Activated naive CD8-positive, alpha-beta T cell treated with anti-CD3 and anti-CD28 coated beads, Interleukin-2, amount 10 ng/mL, durations not matched to agents 7 days and 5 days (primary cell): ENCODE results near the gene TCF7. TPM values are rescaled to one million over a fixed set of nuclear protein-coding genes. Genes with fewer than 3 reads are reported as not detected.
A peak's percentile ranks its signal among the peaks of the same experiment; 100 is the strongest.

ENCODE experiments used
- ATAC-seq: fragments of 150-1000 bp; cut with Tn5 transposase; one replicate; pipeline ENCODE4 v1.10.0; 2021; ENCODE audit warnings: low read depth, moderate library complexity
- POLR2A ChIA-PET: fragments of 350-600 bp; sonication (Branson Sonifier 250); formaldehyde crosslinking; loops from one replicate; lab custom pipeline; 2021; ENCODE audit warnings: antibody characterized with exemption; lab: Charles Lee
- DNase-seq: peaks from one replicate; pipeline ENCODE4 v3.0.0; 2021
- H3K27ac Mint-ChIP-seq: one replicate; pipeline ENCODE4 v1.8.0; 2022; ENCODE audit warnings: mild to moderate bottlenecking, mixed read lengths
- H3K27me3 Mint-ChIP-seq: one replicate; pipeline ENCODE4 v1.8.0; 2022; ENCODE audit warnings: mild to moderate bottlenecking, moderate library complexity, mixed read lengths
- H3K36me3 Mint-ChIP-seq: one replicate; pipeline ENCODE4 v1.8.0; 2021; ENCODE audit warnings: mild to moderate bottlenecking, mixed read lengths
- H3K4me1 Mint-ChIP-seq: one replicate; pipeline ENCODE4 v1.8.0; 2021; ENCODE audit warnings: mixed read lengths
- H3K4me3 Mint-ChIP-seq: one replicate; pipeline ENCODE4 v1.8.0; 2022; ENCODE audit warnings: mild to moderate bottlenecking, moderate library complexity, mixed read lengths
- H3K9me3 Mint-ChIP-seq: one replicate; pipeline ENCODE4 v1.8.0; 2021; ENCODE audit warnings: mixed read lengths
- total RNA-seq, 2 experiments: library from RNA; stranded (reverse); gene quantifications; one replicate each; pipeline ENCODE4 v1.2.3, GENCODE V29; 2021

TCF7 gene
- total RNA-seq, 2 experiments from 2014 or later: 283 to 315 TPM

DNA sequence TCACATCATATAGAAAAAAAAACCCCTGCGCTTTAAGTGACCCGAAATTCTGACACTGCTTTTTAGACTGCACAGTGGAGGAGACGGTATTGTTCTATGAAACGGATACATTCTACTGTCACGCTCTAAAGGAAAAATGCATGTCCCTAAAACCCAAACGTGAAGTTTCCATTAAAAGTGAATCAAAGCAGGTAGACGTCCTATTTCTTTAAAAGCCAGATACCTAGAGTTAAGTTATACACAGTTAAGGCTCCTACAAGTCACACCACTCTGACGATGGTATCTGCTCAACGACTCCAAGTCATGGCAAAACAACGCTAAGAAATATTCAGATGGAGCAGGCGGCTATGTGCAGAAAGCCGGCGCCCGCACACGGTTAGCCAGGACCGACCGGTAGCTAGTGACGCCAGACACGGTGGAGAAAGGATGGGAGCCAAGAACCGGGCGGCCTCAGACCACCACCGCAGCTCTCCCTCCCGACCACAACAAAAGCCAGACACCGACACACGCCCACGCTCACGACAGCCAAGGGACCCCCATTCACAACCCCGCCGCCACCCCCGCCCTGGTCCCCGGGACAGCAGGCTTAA lies 61.5 kb downstream of the TCF7 start:
- Mint-ChIP-seq H3K27ac (peak overlapping the region; percentile 94), H3K9me3 (no peaks in the 10 kb centered on the region), H3K27me3 (no peaks in the 10 kb centered on the region), H3K4me3 (peak overlapping the region; percentile 98), H3K36me3 (peaks cover 10% of the 10 kb centered on the region), H3K4me1 (peaks cover 18% of the 10 kb centered on the region)
- DNase-seq (no peak), ATAC-seq (peak; percentile 37)
- POLR2A ChIA-PET: interaction anchor here (0.6 to 2.8 kb wide), 30 partner anchors 9 to 670 kb away, joined by 3 to 48 read pairs (median 5); partner anchors contain the start of genes C5orf24, CAMLG, JADE2 and PPP2CA

DNA sequence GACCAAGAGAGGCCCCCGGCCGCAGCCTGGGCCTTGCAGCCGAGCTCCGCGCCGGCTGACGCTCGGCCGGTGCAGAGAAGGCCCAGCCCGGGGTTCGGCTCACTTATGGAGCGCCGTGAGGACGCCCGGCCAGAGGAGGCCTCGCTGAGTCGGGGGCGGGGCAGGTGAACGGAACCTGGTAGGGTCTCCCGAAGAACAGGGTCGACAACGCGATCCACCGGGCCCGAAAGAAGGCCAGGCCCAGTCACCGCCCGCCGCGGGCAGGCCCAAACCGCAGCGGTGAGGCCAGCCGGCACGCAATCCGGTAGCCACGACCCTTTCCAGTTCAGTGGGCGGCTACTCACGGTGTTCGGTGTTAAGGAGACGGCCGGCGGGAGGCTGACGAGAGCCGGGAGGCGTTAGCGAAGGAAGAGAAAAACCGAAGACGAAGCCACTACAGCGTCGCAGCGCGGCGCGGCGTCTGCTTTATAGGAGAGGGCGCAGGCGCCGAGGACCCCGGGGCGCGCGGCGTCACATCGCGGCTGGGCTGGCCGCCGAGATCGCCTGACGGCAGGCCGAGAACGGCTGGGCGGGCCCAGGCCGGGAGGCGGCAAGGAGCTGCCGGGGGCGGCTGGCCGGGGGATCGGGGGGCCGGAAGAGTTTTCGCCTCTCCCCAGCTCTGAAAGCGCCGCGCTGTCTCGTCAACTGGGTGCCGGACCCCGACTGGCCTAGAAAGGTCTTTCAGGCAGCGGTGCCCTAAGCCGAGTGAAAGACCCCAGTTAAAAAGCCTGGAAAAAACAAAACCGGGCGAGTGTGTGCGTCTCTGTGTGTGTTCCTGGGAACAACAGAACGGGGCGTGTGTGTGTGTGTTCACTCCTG lies 62.3 kb downstream of the TCF7 start, which contains the start of gene SKP1:
Gene SKP1 (minus strand): TSS at position 440 of the 858 bp plus-strand sequence. CDS start 2,928 bp downstream, outside the sequence.
- Mint-ChIP-seq H3K27me3 (no peaks in the 10 kb centered on the region), H3K4me1 (peaks cover 15% of the 10 kb centered on the region), H3K9me3 (no peaks in the 10 kb centered on the region), H3K36me3 (peaks cover 4% of the 10 kb centered on the region), H3K4me3 (peak within 1 kb of the TSS; percentile 98), H3K27ac (peak within 1 kb of the TSS; percentile 94)
- DNase-seq (peak; percentile 94), ATAC-seq (peak; percentile 81)
- POLR2A ChIA-PET: interaction anchor here (0.5 to 2.8 kb wide), 46 partner anchors 8 to 669 kb away, joined by 3 to 48 read pairs (median 4); partner anchors contain the start of genes C5orf24, CAMLG, JADE2 and PPP2CA

DNA sequence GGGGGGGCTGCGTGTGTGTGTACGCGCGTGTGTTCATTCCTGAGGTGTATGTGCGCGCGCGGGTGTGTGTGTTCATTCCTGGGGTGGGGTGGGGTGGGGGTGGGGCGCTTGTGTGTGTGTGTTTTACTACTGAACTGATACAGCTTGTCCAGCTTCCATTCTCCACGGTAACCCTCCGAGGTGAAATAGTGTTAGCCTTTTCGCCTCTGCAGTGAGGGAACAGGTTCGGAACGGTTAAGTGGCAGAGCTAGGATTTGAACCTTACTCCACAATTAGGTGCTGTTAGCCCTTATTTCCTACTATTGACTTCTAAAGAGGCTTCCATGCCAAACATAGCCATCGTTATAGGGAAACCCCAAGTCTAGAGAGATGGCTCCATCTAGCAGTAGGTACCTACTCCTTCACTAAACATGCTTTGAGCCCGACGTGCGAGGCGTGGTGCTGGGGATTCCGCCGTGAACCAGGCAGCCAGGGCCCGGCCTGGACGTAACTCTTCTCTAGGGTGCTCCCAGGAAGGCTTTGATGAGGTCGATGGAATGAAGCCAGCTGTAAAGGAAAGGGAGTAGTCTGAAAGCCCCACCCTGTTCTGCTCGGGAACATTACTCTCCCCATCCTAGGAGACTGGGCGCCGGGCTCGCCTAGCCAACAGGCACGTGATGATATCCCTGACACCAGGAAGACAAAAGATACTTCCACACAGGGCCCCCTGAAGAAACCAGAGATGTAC lies 63.1 kb downstream of the TCF7 start:
- DNase-seq (no peak), ATAC-seq (no peak)
- Mint-ChIP-seq H3K4me1 (peaks cover 11% of the 10 kb centered on the region), H3K27me3 (no peaks in the 10 kb centered on the region), H3K9me3 (no peaks in the 10 kb centered on the region), H3K27ac (peak overlapping the region; percentile 94), H3K36me3 (peaks cover 2% of the 10 kb centered on the region), H3K4me3 (peak overlapping the region; percentile 98)
- POLR2A ChIA-PET: interaction anchor here (0.5 to 2.8 kb wide), 34 partner anchors 10 to 561 kb away, joined by 3 to 48 read pairs (median 5); partner anchors contain the start of genes CAMLG, PPP2CA, SEC24A and UBE2B

DNA sequence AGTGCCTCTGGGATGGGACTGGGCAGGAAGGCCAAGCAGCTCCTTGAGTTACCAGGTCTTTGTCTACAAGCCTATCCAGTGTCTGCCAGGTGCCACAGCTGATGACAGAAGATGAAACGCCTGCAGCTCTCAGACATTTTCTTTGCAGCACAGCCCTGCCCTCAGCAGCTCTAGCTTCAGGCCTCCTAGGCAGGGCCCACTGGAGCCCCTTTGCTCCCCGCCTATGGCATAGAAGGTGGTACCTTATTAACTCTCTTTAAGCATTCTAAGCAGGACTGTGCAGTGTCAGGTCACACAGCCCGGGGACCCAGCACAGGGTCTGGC lies 63.6 kb downstream of the TCF7 start:
- H3K4me1 Mint-ChIP-seq: peaks cover 11% of the 10 kb centered on the region
- POLR2A ChIA-PET: interaction anchor here (2.3 to 2.8 kb wide), 5 partner anchors 10 to 194 kb away, joined by 10 to 48 read pairs (median 17); partner anchors contain the start of genes PPP2CA and UBE2B
- no peaks in the 10 kb centered on the region for H3K9me3 Mint-ChIP-seq
- H3K27ac Mint-ChIP-seq: peak overlapping the region; percentile 94
- DNase-seq: no peak
- peaks cover 2% of the 10 kb centered on the region for H3K36me3 Mint-ChIP-seq
- H3K4me3 Mint-ChIP-seq: peak overlapping the region; percentile 98
- ATAC-seq: no peak
- no peaks in the 10 kb centered on the region for H3K27me3 Mint-ChIP-seq

DNA sequence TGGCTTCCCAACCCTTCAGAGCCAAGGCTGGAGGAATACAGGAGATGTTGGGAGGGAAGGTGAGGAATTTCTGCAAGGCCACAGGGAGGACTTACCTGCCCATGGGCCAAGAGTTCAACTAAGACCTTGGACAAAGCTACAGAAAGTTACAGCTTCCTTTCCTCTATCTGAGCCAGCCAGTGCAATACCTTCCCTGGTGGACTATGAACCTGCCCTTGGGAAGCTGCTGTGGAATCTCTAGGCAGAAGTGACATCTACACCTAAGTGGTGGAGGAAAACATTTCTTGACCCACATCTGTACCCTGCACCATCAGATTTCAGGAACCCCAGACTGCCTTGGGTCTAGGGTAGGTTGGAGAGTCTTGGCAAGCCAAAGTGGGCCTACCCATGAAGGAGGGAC lies 69.0 kb downstream of the TCF7 start:
- Mint-ChIP-seq H3K9me3 (no peaks in the 10 kb centered on the region), H3K27ac (no peak overlapping the region), H3K27me3 (no peaks in the 10 kb centered on the region), H3K36me3 (no peaks in the 10 kb centered on the region), H3K4me1 (no peaks in the 10 kb centered on the region), H3K4me3 (no peak overlapping the region)
- POLR2A ChIA-PET: no interaction called here
- DNase-seq (no peak), ATAC-seq (no peak)

DNA sequence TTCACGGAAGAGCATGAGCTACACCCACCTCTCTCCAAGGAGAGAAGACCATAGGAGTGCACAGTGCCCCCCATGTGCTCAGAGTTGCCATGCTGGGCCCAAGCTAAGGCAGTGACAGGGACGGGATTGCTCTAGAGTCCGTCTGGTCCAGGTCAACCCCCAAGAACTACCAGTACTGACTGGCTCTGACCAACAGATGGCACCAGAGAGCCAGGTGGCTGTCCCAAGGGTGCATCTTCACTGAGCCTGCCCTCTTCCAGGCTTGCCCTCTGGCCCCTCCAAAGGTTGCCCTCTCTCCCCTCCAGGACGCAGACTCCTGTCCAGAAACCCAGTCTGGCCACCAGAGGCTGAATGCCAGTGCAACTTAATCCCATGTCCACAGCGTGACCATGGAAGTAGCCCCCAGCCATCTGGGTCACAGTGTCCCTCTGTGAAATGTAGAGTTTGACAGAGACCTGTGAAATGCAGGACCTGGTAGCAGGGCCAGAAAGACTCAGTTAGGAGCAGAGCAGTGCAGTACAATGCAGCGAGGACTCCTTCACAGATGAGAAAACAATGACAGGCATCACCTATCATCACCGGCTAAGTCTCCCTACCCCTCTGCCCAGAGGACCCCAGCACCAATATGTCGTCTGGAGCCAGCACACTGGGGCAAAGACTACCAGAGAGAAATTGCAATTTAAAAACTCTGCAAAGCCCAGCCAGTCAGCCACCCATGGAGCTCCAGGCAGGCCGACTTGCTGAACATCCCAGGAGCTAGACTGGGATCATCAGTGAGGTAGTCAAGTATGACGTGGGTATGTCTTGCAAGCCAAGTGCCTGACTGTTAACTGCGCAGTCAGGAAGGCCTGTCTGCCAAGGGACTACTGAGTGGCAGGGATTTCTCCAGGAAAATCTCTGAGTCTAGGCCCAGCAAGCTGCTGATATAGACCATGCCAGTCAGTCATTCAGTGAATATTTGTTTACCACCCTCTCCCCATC lies 70.0 kb downstream of the TCF7 start:
- ATAC-seq: peak; percentile 93
- POLR2A ChIA-PET: interaction anchor here (0.6 to 1.0 kb wide), 2 partner anchors 8 to 38 kb away, joined by 3 to 4 read pairs; no protein-coding TSS in a partner anchor

DNA sequence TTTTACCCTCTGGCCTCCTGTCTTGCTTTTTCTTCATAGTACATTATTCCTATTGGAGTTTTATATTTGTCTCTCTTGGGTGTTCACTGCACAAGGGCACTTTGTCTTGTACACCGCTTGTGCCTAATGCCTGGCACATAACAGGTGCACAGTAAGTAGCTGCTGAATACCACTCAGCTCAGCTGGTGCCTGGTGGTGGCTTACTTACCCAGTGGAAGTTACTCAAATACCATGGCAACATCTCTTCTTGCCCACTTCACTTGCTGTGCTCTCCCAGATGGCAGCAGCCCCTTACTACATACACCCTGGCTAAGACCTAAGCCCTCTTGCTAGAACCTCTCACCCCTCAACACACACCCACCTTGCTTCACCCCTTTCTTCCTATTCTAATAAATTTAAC lies 73.6 kb downstream of the TCF7 start:
- no peaks in the 10 kb centered on the region for H3K9me3 Mint-ChIP-seq
- H3K27ac Mint-ChIP-seq: no peak overlapping the region
- no peaks in the 10 kb centered on the region for H3K36me3 Mint-ChIP-seq
- ATAC-seq (no peak), DNase-seq (no peak)
- no peaks in the 10 kb centered on the region for H3K27me3 Mint-ChIP-seq
- POLR2A ChIA-PET: interaction anchor here (5.6 kb wide), 1 partner anchor 11 kb away, joined by 18 read pairs; the partner anchor contains the start of gene SKP1
- H3K4me1 Mint-ChIP-seq: no peaks in the 10 kb centered on the region
- no peak overlapping the region for H3K4me3 Mint-ChIP-seq

More for the DNA sequence above, 70.0 kb downstream of the TCF7 start:
- Mint-ChIP-seq H3K27me3 (no peaks in the 10 kb centered on the region), H3K4me1 (no peaks in the 10 kb centered on the region), H3K9me3 (no peaks in the 10 kb centered on the region), H3K4me3 (no peak overlapping the region), H3K27ac (no peak overlapping the region), H3K36me3 (no peaks in the 10 kb centered on the region)
- peak; percentile 79 for DNase-seq

DNA sequence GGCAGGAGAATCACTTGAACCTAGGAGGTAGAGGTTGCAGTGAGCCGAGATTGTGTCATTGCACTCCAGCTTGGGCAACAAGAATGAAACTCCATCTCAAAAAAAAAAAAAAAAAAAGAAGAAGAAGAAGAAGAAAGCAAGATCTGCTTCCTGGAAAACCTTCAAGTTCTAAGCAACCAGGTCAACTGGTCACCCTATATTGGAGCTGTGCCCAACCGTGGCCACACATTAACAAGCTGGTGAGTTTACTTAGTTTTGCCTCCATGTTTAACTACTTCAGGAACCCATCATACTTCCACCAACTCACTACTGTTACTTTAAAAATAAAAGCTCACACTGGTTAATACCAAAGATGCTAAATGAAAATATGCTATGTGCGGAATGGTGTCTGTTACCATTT lies 74.5 kb downstream of the TCF7 start:
- POLR2A ChIA-PET: interaction anchor here (5.6 kb wide), 1 partner anchor 12 kb away, joined by 18 read pairs; the partner anchor contains the start of gene SKP1
- no peaks in the 10 kb centered on the region for H3K4me1 Mint-ChIP-seq
- H3K4me3 Mint-ChIP-seq: no peak overlapping the region
- DNase-seq (no peak), ATAC-seq (no peak)
- H3K27ac Mint-ChIP-seq: no peak overlapping the region
- no peaks in the 10 kb centered on the region for H3K27me3 Mint-ChIP-seq
- H3K9me3 Mint-ChIP-seq: no peaks in the 10 kb centered on the region
- peaks cover 3% of the 10 kb centered on the region for H3K36me3 Mint-ChIP-seq

DNA sequence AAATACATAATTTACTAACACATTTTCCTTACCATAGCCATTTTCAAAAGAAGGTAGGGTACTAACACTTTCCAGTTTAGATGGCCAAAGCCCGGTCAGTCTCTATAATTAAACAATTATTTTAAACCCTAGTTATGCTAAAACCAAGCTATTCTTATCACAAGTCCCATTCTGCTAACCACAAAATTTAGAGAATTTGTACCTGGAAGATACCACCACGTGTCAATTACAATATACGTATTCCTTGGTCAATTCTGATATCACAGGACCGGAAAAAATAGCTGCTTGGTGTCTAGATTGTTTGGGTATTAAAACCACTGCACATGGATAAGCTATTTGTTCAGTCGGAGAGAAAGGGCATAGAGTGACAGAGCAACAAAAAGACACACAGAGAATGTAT lies 81.2 kb downstream of the TCF7 start:
- Mint-ChIP-seq H3K9me3 (no peaks in the 10 kb centered on the region), H3K36me3 (peaks cover 26% of the 10 kb centered on the region)
- POLR2A ChIA-PET: no interaction called here

More for the DNA sequence above, 81.2 kb downstream of the TCF7 start:
- no peak overlapping the region for H3K4me3 Mint-ChIP-seq
- ATAC-seq (no peak), DNase-seq (no peak)
- no peaks in the 10 kb centered on the region for H3K4me1 Mint-ChIP-seq
- no peak overlapping the region for H3K27ac Mint-ChIP-seq
- H3K27me3 Mint-ChIP-seq: no peaks in the 10 kb centered on the region
